Measurements from ENCODE around the gene VAV3. TPM values are rescaled to one million over a fixed set of nuclear protein-coding genes. Genes with fewer than 3 reads are reported as not detected.

The VAV3 gene
- total and polyA plus RNA-seq, 2 of the 8 experiments (the other 6 are each of a cell fraction or from before 2014, with no cell fraction given) = 2.9 to 7.9 TPM

GRCh38 chr1:107789817-107790524, 175.0 kb downstream of the VAV3 start:
- H2AFZ ChIP-seq (ENCODE audit: low read length) = no peak overlapping the region
- no peaks in the 10 kb centered on the region for H3K27me3 ChIP-seq (replicated peaks in 1 of 4; ENCODE audit: control insufficient read depth in 3 of 4, extremely low read depth in 1 of 4, insufficient read depth in 3 of 4, low read length in 3 of 4)
- no peak overlapping the region for H3K18ac ChIP-seq (ENCODE audit: extremely low read depth, low read length)
- DNase-seq (ENCODE audit: low read depth in 1 of 2, low spot score in 2 of 2) (no peak), FAIRE-seq (no peak)
- no peaks in the 10 kb centered on the region for H3K79me2 ChIP-seq (ENCODE audit: control insufficient read depth in 1 of 2, insufficient read depth in 2 of 2, low read length in 2 of 2)
- no peak overlapping the region for H3K4me2 ChIP-seq (ENCODE audit: insufficient read depth in 1 of 2, low read depth in 2 of 2, low read length in 2 of 2)
- no peak overlapping the region for H3K9ac ChIP-seq (replicated peaks in 1 of 4; ENCODE audit: extremely low read depth in 1 of 4, low read depth in 3 of 4, low read length in 3 of 4)
- peaks cover 0 to 4% (median 0%) of the 10 kb centered on the region in 4 experiments; a peak in 1 of 7 replicates for H3K4me1 ChIP-seq (replicated peaks in 1 of 4; ENCODE audit: control insufficient read depth in 3 of 4, insufficient read depth in 4 of 4, low read length in 3 of 4)
- no peak overlapping the region for H2BK12ac ChIP-seq (ENCODE audit: low read depth, low read length)
- no peaks in the 10 kb centered on the region for H3K23me2 ChIP-seq (ENCODE audit: low read depth, low read length)
- H3K14ac ChIP-seq (ENCODE audit: insufficient read length) = no peak overlapping the region
- no peak overlapping the region for H4K91ac ChIP-seq (replicated peaks; ENCODE audit: insufficient read length, low read length)
- H2BK15ac ChIP-seq (ENCODE audit: low read length) = no peak overlapping the region
- 97% methylated on average over 3 of the region's 3 CpGs; no CpG with 5 or more reads in 1 of the 2 experiments for WGBS, 2 experiments (ENCODE audit: extremely low coverage in 1 of 2, insufficient coverage in 1 of 2, insufficient read length in 1 of 2, insufficient replicate concordance in 2 of 2, low coverage in 1 of 2, low lambda C conversion rate in 2 of 2, missing lambda C conversion rate in 1 of 2)
- no peaks in the 10 kb centered on the region for H3K79me1 ChIP-seq (ENCODE audit: low read depth, low read length)
- H4K8ac ChIP-seq (ENCODE audit: extremely low read depth, insufficient read depth, low read length) = no peak overlapping the region
- no peak overlapping the region for H3K4ac ChIP-seq (replicated peaks; ENCODE audit: insufficient read length, low read depth, low read length)
- H3K23ac ChIP-seq (ENCODE audit: insufficient read length) = no peak overlapping the region
- no peak overlapping the region for H4K5ac ChIP-seq (ENCODE audit: insufficient read length, low read depth, low read length)
- ChIA-PET POLR2A (ENCODE audit: partially characterized antibody) (no interaction called here), CTCF (ENCODE audit: partially characterized antibody) (interaction anchor here (2.8 to 19.2 kb wide), 2 partner anchors 7 to 334 kb away, joined by 12 to 433 read pairs; no protein-coding TSS in a partner anchor)
- H3K27ac ChIP-seq (ENCODE audit: low read depth, low read length) = no peak overlapping the region
- no peaks in the 10 kb centered on the region for H3K9me3 ChIP-seq (ENCODE audit: insufficient read depth in 2 of 2, low read depth in 1 of 2, low read length in 1 of 2)
- H4K20me1 ChIP-seq (replicated peaks in 1 of 2; ENCODE audit: control insufficient read depth in 1 of 2, insufficient read depth in 2 of 2, low read length in 2 of 2) = no peaks in the 10 kb centered on the region
- H2BK20ac ChIP-seq (ENCODE audit: low read length) = no peak overlapping the region
- no peak overlapping the region for H3K56ac ChIP-seq (replicated peaks; ENCODE audit: insufficient read length, low read depth, low read length)
- no peak overlapping the region for H2AK5ac ChIP-seq (ENCODE audit: low read depth, low read length)
- H3K4me3 ChIP-seq (ENCODE audit: extremely low read depth in 1 of 4, insufficient read depth in 2 of 4, low read depth in 3 of 4, low read length in 4 of 4) = no peak overlapping the region
- no peaks in the 10 kb centered on the region for H3K36me3 ChIP-seq (ENCODE audit: control insufficient read depth in 2 of 4, insufficient read depth in 4 of 4, low read length in 3 of 4)
- H2BK5ac ChIP-seq (ENCODE audit: low read depth, low read length) = no peak overlapping the region
- no peak overlapping the region for H2BK120ac ChIP-seq (replicated peaks; ENCODE audit: low read depth, low read length)
- TF ChIP-seq RXRA (IDR thresholded peaks at IDR 0.05; ENCODE audit: insufficient read depth, low read depth, low read length) (no peak), CREB1 (IDR thresholded peaks at IDR 0.05) (no peak), POLR2A (IDR thresholded peaks at IDR 0.05; ENCODE audit: control extremely low read depth in 1 of 2, low read depth in 2 of 2, low read length in 2 of 2) (no peak), TAF1 (IDR thresholded peaks at IDR 0.05; ENCODE audit: low read depth, low read length) (no peak), PHF8 (conservative IDR thresholded peaks at IDR 0.05; ENCODE audit: low read depth, low read length) (no peak), ATF3 (IDR thresholded peaks at IDR 0.05; ENCODE audit: insufficient read depth, low read depth, low read length) (no peak), E2F6 (IDR thresholded peaks at IDR 0.05) (no peak), GTF2F1 (IDR thresholded peaks at IDR 0.05; ENCODE audit: borderline replicate concordance, low read depth, low read length) (no peak), CHD1 (IDR thresholded peaks at IDR 0.05; ENCODE audit: low read depth, low read length) (no peak), RNF2 (IDR thresholded peaks at IDR 0.05; ENCODE audit: borderline replicate concordance, low read depth, low read length, missing control alignments, poor library complexity, severe bottlenecking) (no peak), SRF (IDR thresholded peaks at IDR 0.05; ENCODE audit: low read depth, low read length) (no peak), ZNF274 (IDR thresholded peaks at IDR 0.05; ENCODE audit: borderline replicate concordance, extremely low read depth, low read length) (no peak)
